ENCODE measurements around the gene SIN3B.
"Not testable (repeated sequence)": the region's sequence is repeated elsewhere in the genome, so short reads cannot be mapped to it uniquely, and the experiment has no call there.

The SIN3B gene

DNA sequence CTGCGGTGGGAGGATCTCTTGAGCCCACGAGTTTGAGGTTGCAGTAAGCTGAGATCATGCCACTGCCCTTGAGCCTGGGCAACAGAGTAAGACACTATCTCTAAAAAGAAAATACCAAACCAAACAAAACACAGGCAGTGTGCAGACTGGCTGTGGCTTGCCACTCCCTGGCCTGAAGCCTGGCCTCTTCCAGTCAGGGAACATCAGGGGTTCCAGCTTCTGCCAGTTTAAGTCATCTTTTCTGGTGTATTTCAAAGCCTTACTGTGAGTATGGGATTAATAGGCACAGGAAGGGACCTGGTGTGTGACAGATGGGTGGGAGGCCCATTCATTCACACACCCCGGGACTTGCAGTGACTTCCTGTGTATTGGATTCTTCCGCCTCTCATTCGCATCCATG, 32.6 kb downstream of the SIN3B start:
- Histone ChIP-seq H4K20me1 (no peaks in the 10 kb centered on the region; the same call in 1 of the 2 replicates), H3K4me1 (peaks cover 23% of the 10 kb centered on the region)

DNA sequence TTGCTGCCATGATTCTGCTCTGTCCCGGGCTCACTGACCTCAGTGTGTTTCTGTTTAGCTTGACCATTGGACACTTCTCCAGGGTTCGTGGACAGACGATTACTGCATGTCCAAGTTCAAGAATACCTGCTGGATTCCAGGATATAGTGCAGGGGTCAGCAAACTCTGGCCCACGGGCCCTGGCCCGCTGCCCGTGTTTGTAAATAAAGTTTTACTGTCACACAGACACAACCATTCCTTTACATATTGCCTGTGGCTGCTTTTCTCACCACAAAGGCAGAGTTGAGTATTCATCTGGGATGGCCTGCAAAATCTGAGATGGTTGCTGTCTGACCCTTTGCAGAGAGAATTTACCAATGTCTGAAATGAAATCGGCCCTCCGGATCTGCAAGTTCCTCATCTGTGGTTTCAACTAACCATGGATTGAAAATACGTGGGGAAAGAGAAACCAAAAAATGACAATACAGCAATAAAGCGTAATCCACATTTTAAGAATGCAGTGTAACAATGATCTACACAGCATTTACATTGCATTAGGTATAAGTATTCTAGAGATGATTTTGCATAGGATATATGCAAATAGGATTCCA, 33.7 kb downstream of the SIN3B start:
- peaks cover 94% of the 10 kb centered on the region for H3K36me3 ChIP-seq
- no peaks in the 10 kb centered on the region for H3K27me3 ChIP-seq
- H3K27ac ChIP-seq: no peak overlapping the region
- no peak for TF ChIP-seq Cebpa-rat (IDR thresholded peaks at IDR 0.05)
- H3K4me3 ChIP-seq: no peak overlapping the region
- no peaks in the 10 kb centered on the region for H3K9me3 ChIP-seq
- H3K4me1 ChIP-seq: peaks cover 21% of the 10 kb centered on the region
- peak overlapping the region; percentile 19; the same call in 1 of the 2 replicates for H3K4me2 ChIP-seq
- no peaks in the 10 kb centered on the region; the same call in none of the 2 replicates for H4K20me1 ChIP-seq
- no peak overlapping the region; the same call in 1 of the 2 replicates for H3K9ac ChIP-seq

More for the DNA sequence above, 32.6 kb downstream of the SIN3B start:
- Histone ChIP-seq H3K27ac (no peak overlapping the region), H3K27me3 (no peaks in the 10 kb centered on the region), H3K4me2 (no peak overlapping the region), H3K9ac (no peak overlapping the region), H3K4me3 (no peak overlapping the region), H3K36me3 (peaks cover 89% of the 10 kb centered on the region), H3K9me3 (no peaks in the 10 kb centered on the region)
- TF ChIP-seq Cebpa-rat (IDR thresholded peaks at IDR 0.05): no peak

DNA sequence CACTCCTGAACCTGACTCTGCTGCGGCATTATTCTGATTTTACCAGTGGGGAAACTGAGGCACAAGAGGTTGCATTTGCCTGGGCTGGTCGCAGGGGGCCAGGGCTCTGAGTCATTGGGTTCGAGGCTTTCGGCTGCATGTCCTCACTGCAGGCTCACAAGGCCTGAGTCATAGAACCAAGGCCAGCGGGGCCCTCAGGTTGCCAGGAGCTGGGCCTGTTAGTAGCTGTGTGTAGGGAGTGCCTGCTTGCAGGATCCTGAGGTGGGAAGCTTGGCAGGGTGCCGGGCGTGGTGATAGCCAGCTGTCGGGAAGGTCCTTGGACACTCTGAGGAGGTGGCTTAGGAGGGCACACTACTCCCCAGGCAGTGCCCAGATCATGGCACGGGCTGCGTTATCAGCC, 38.0 kb downstream of the SIN3B start:
- Histone ChIP-seq H3K36me3 (peaks cover 99% of the 10 kb centered on the region), H3K9ac (no peak overlapping the region), H3K27me3 (no peaks in the 10 kb centered on the region), H4K20me1 (no peaks in the 10 kb centered on the region; the same call in none of the 2 replicates), H3K27ac (no peak overlapping the region), H3K4me3 (no peak overlapping the region), H3K4me1 (peaks cover 12% of the 10 kb centered on the region), H3K9me3 (no peaks in the 10 kb centered on the region), H3K4me2 (no peak overlapping the region)
- TF ChIP-seq Cebpa-rat (IDR thresholded peaks at IDR 0.05): no peak

DNA sequence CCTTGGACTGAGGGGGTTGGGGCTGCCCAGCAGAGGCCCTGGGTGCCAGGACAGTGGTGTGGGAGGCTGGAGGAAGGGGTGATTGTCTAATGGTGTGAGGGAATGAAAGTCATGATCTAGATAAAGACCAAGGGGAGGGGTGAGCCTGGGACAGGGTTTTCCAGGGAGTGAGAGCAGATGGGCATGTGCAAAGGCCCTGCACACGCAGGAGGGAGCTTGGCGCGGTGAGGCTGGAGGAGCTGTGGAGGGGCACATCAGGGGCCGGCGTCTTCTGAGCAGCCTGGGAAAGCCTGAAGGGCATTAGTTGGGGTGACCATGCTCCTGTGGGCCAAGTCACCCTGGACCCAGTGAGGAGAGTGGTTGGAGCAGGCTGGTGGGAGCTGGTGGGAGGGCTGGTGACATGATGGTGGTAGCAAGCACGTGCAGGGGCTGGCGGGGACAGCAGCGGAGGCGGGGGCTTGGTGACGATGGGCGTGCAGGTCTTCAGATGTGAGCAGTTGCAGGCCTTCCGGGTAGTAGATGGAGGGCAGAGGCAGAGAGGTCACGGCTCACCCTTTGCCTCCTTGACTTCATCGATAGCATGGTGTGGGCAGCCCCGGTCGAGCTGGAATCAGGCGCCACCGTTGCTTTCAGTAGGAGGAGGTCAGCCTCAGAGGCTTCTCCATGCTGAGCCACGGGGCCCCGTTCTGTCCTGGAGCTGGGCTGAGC, 39.4 kb downstream of the SIN3B start:
- Histone ChIP-seq H3K27ac (0 out of 2 replicates have a peak overlapping the region, but pooled peaks have one; percentile 7), H4K20me1 (no peaks in the 10 kb centered on the region; the same call in none of the 2 replicates), H3K4me1 (peaks cover 7% of the 10 kb centered on the region), H3K27me3 (no peaks in the 10 kb centered on the region), H3K4me3 (no peak overlapping the region), H3K4me2 (no peak overlapping the region), H3K9me3 (no peaks in the 10 kb centered on the region), H3K36me3 (peaks cover 99% of the 10 kb centered on the region), H3K9ac (no peak overlapping the region)
- TF ChIP-seq Cebpa-rat (IDR thresholded peaks at IDR 0.05): no peak

DNA sequence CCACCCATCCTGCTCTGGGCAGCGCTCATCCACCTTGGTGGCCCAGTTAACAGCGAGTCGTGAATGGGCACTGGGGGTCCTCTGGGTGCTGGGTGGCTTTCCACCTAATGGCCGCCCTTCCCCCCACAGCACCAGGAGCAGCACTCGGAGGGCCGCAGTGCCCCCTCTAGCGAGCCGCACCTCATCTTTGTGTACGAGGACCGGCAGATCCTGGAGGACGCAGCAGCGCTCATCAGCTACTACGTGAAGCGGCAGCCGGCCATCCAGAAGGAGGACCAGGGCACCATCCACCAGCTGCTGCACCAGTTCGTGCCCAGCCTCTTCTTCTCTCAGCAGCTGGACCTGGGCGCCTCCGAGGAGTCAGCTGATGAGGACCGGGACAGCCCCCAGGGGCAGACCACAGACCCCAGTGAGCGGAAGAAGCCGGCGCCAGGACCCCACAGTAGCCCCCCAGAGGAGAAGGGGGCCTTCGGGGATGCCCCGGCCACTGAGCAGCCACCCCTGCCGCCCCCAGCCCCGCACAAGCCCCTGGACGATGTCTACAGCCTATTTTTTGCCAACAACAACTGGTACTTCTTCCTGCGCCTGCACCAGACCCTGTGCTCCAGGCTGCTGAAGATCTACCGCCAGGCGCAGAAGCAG, 40.3 kb downstream of the SIN3B start:
- Histone ChIP-seq H3K4me2 (no peak overlapping the region), H3K9ac (no peak overlapping the region), H3K27ac (0 out of 2 replicates have a peak overlapping the region, but pooled peaks have one; percentile 2), H3K4me3 (no peak overlapping the region), H3K9me3 (no peaks in the 10 kb centered on the region), H4K20me1 (peaks cover 8% of the 10 kb centered on the region; the same call in 1 of the 2 replicates), H3K36me3 (peaks cover 94% of the 10 kb centered on the region), H3K27me3 (no peaks in the 10 kb centered on the region), H3K4me1 (peaks cover 16% of the 10 kb centered on the region)
- TF ChIP-seq Cebpa-rat (IDR thresholded peaks at IDR 0.05): no peak

DNA sequence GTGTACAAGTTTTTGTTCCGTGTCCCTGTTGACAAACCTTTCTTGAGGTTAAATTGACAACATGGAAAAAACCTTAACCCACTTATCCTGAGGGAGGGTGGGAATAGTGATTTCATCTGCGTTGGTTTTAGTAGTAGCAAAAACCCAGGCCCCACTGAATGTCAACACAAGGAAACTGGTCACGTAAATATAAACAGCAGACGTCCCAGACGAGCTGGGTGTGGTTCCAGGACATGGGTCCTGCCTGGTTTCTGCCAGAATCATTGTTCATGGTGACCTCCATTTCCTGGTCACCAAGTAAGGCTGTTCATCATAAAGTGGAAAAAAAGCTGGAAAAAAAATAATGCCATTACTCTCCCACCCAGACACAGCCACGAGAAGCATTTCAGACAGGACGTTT, 42.7 kb downstream of the SIN3B start:
- H4K20me1 ChIP-seq: peaks cover 16% of the 10 kb centered on the region; the same call in 1 of the 2 replicates
- H3K4me2 ChIP-seq: no peak overlapping the region
- TF ChIP-seq Cebpa-rat (IDR thresholded peaks at IDR 0.05): no peak
- peaks cover 40% of the 10 kb centered on the region for H3K4me1 ChIP-seq
- no peak overlapping the region for H3K9ac ChIP-seq
- H3K27ac ChIP-seq: no peak overlapping the region
- no peak overlapping the region for H3K4me3 ChIP-seq
- no peaks in the 10 kb centered on the region for H3K9me3 ChIP-seq
- peaks cover 80% of the 10 kb centered on the region for H3K36me3 ChIP-seq
- H3K27me3 ChIP-seq: no peaks in the 10 kb centered on the region

DNA sequence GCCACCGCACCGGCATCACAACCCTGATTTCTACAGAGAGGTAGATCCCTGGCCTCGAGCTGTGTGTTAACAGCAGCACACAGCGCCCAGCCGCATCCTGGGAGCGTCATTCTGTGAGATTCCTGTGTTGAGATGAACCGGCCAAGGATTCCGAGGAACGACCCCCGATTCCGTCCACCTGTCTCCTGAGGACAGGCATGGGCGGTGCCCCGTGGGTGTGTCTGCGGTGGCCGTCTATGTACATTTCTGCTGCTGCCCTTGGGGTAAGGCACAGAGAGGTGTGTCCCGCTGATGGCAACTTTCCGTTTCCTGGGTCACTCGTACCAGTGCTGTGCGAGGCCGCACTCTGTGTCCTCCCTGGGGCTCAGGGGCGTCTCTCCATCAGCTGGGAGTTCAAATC, 43.5 kb downstream of the SIN3B start:
- no peak overlapping the region for H3K9ac ChIP-seq
- no peak overlapping the region for H3K27ac ChIP-seq
- TF ChIP-seq Cebpa-rat (IDR thresholded peaks at IDR 0.05): no peak
- no peaks in the 10 kb centered on the region for H3K9me3 ChIP-seq
- H3K27me3 ChIP-seq: no peaks in the 10 kb centered on the region
- no peak overlapping the region for H3K4me2 ChIP-seq
- peaks cover 16% of the 10 kb centered on the region; the same call in 1 of the 2 replicates for H4K20me1 ChIP-seq
- H3K4me1 ChIP-seq: peaks cover 49% of the 10 kb centered on the region
- H3K36me3 ChIP-seq: peaks cover 78% of the 10 kb centered on the region
- no peak overlapping the region for H3K4me3 ChIP-seq

DNA sequence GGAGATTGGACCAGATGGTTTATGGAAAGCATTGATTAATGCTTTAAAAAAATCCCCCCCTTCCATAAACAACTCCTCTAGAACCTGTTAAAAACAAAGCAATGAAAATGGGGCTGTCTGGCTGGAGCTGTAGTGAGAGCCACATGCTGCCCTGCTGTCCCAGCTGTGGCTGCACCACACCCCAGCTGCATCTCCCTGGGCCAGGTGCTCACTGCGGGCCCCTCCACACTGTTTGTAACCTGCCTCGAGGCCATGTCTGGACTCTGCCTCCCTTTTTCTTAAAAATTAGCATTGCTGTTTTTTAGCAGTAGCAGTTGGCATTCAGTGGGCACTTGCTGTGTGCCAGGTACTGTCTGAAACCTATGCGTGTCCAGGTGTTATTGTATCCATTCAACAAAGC, 44.4 kb downstream of the SIN3B start:
- H3K4me1 ChIP-seq: peaks cover 57% of the 10 kb centered on the region
- peak overlapping the region; percentile 82 for H3K4me2 ChIP-seq
- no peak overlapping the region; the same call in 1 of the 2 replicates for H3K9ac ChIP-seq
- H3K27ac ChIP-seq: peak overlapping the region; percentile 95
- peaks cover 16% of the 10 kb centered on the region; the same call in 1 of the 2 replicates for H4K20me1 ChIP-seq
- peaks cover 78% of the 10 kb centered on the region for H3K36me3 ChIP-seq
- no peak overlapping the region for H3K4me3 ChIP-seq
- H3K9me3 ChIP-seq: no peaks in the 10 kb centered on the region
- TF ChIP-seq Cebpa-rat (IDR thresholded peaks at IDR 0.05): no peak
- H3K27me3 ChIP-seq: no peaks in the 10 kb centered on the region

DNA sequence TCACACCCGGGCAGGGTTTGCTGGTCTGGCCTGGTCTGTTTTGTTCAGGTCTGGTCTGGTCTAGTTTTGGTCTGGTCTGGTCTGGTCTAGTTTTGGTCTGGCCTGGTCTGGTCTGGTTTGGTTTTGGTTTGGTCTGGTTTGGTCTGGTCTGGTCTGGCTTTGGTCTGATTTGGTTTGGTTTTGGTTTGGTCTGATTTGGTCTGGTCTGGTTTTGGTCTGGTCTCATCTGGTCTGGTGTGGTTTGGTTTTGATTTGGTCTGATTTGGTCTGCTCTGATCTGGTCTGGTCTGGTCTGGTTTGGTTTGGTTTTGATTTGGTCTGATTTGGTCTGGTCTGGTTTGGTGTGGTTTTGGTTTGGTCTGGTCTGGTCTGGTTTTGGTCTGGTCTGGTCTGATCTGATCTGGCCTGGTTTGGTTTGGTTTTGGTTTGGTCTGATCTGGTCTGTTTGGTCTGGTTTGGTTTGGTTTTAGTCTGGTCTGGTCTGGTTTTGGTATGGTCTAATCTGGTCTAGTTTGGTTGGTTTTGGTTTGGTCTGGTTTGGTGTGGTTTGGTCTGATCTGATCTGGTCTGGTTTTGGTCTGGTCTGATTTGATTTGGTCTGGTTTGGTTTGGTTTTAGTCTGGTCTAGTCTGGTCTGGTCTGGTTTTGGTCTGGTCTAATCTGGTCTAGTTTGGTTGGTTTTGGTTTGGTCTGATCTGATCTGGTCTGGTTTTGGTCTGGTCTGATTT, 45.2 kb downstream of the SIN3B start:
- no peaks in the 10 kb centered on the region for H3K9me3 ChIP-seq
- peak overlapping the region; percentile 82 for H3K4me2 ChIP-seq
- peaks cover 16% of the 10 kb centered on the region; the same call in 1 of the 2 replicates for H4K20me1 ChIP-seq
- no peaks in the 10 kb centered on the region for H3K27me3 ChIP-seq
- H3K27ac ChIP-seq: peak overlapping the region; percentile 95
- no peak overlapping the region for H3K4me3 ChIP-seq
- peaks cover 61% of the 10 kb centered on the region for H3K4me1 ChIP-seq
- no peak for TF ChIP-seq Cebpa-rat (IDR thresholded peaks at IDR 0.05)
- peaks cover 78% of the 10 kb centered on the region for H3K36me3 ChIP-seq
- 0 out of 2 replicates have a peak overlapping the region, but pooled peaks have one; percentile 15 for H3K9ac ChIP-seq

DNA sequence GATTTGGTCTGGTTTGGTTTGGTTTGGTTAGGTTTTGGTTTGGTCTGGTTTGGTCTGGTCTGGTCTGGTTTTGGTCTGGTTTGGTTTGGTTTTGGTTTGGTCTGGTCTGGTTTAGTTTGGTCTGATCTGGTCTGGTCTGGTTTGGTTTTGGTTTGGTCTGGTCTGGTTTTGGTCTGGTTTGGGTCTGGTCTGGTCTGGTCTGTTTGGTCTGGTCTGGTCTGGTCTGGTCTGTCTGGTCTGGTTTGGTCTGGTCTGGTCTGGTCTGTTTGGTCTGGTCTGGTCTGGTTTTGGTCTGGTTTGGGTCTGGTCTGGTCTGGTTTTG, 45.7 kb downstream of the SIN3B start:
- H3K9ac ChIP-seq, H3K9me3 ChIP-seq, H3K4me3 ChIP-seq, H3K27me3 ChIP-seq: not testable (repeated sequence)
- Histone ChIP-seq H3K27ac (peak overlapping the region; percentile 95), H3K4me1 (peaks cover 61% of the 10 kb centered on the region), H3K4me2 (peak overlapping the region; percentile 82), H4K20me1 (peaks cover 16% of the 10 kb centered on the region; the same call in 1 of the 2 replicates), H3K36me3 (peaks cover 78% of the 10 kb centered on the region)

All from BLaER1 (cell line).